GM19438 (cell line): ENCODE results near the gene APH1A.
A peak's percentile ranks its signal among the peaks of the same experiment; 100 is the strongest.
"Not testable (repeated sequence)": the region's sequence is repeated elsewhere in the genome, so short reads cannot be mapped to it uniquely, and the experiment has no call there.

Experiments used
- ATAC-seq: cut with Tn5 transposase; IDR thresholded peaks from one replicate; pipeline ENCODE4 v1.9.1; 2021; ENCODE audit warnings: low read depth; ENCODE audit not compliant: unreplicated experiment

APH1A gene

DNA sequence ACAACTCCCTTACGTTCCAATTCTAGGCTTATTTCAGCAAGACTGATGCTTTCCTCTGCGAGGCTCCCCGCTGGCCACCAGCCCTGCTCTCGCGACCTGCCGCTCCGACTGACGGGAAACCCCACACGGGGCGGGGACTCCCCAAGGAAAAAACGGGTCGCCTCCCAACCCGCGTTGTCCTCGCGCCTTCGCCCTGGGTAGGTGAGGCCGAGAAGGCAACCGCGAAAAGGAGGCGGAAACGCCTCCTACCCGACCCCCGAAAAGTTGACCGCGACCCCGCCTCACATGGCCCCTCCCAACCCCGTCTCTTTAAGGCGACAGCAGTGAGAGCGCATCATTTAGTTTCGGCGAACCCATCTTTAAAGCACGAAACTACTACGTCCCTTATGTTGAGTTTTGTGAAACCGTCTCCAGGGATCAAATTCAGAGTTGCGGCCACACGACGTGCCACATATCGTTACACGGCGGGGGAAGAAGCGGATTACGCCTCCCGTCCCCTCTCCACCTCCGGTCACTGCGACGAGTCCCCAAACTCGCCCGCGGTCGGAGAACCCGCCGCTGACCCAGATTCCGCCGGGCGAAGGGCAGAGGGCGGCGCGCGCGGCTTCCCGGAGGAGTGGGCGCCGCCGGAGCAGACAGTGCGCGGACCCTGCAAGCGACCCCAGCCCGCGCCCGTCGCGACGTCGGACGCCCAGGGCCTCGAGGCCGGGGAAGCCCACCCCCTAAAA, 34.1 kb downstream of the APH1A start:
- peak; percentile 55 for ATAC-seq

DNA sequence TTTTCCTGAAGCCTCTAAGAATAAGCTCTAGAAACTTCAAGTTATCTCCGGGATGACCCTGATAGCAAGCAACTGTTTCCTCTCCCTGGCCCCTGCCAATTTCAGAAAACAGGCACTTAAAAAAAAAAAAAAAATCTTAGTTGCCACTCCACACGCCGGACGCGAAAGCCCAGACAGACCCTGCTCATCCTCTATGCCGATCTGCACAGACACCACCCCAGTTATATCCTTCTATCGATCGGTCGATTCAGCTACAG, 34.6 kb downstream of the APH1A start:
- ATAC-seq: peak; percentile 0

DNA sequence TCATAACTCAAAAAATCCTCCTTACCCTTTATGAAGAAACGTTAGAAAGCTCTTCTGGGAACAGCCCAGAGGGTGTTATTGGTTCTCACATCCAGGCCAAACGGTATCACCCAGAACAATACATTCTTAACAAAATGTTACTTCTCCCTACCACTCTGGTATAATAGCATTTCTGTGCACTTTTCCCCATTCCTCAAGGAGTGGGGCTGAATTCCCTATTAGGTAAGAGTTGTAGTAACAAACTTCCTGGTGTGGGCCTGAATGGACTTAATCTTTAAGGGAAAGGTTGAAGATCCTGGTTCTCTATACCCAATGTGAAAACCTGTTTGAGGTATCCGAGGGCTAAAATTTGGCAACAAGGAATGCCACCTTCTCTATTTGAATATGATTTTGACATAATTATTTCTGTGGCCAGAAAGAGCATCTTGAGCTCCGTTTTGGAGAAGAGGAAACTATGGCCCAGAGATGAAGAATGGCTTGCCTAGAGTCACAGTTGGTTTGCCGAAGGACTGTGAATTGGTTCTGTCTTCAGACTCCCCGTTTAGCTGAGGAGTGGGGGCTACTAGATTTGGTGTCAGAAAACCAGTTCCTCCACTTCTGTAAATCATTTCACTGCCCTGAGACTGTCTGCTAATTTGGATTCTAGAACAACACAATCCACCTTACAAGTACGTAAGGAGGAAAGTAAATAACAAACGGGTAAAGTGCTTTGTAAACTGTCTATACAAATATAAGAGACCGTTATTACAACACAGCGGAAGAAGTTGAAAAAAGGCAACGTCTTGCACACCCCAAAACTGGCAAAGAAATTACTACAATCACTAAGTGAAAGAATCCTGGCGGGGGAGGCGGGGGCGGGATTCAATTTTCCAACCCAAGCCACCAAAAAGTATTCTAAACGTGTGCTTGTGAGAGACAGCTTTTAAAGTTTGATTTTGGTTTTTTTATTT, 35.2 kb downstream of the APH1A start:
- ATAC-seq: no peak

DNA sequence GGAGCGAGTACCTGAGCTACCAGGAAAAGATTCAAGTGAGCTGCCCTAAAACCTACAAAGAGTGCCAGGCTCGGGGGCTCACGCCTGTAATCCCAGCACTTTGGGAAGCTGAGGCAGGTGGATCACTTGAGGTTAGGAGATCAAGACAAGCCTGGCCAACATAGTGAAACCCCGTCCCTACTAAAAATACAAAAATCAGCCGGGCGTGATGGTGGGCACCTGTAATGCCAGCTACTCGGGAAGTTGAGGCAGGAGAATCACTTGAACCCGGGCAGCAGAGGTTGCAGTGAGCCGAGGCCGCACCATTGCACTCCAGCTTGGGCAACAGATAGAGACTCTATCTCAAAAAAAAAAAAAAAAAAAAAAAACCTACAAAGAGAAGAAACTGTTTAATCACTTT, 35.9 kb downstream of the APH1A start:
- not testable (repeated sequence) for ATAC-seq

DNA sequence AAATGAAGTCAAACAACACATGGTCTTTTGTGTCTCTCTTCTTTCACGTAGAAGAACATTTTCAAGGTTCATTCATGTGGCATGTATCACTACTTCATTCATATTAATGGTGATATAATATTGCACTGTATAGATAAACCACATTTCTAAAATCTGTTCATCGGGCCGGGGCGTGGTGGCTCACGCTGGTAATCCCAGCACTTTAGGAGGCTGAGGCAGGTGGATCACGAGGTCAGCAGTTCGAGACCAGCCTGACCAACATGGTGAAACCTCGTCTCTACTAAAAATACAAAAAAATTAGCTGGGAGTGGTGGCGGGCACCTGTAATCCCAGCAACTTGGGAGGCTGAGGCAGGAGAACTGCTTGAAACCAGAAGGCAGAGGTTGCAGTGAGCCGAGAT, 40.6 kb downstream of the APH1A start:
- ATAC-seq: not testable (repeated sequence)

DNA sequence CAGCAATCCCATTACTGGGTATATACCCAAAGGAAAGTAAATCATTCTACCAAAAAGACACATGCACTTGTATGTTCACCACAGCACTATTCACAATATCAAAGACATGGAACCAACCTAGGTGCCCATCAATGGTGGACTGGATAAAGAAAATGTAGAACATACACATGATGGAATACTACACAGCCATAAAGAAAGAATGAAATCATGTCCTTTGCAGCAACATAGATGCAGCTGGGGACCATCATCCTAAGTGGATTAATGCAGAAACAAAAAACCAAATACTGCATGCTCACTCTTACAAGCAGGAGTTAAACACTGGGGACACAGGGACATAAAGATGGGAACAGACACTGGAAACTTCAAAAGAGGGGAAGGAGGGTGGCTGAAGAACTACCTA, 41.6 kb downstream of the APH1A start:
- no peak for ATAC-seq

DNA sequence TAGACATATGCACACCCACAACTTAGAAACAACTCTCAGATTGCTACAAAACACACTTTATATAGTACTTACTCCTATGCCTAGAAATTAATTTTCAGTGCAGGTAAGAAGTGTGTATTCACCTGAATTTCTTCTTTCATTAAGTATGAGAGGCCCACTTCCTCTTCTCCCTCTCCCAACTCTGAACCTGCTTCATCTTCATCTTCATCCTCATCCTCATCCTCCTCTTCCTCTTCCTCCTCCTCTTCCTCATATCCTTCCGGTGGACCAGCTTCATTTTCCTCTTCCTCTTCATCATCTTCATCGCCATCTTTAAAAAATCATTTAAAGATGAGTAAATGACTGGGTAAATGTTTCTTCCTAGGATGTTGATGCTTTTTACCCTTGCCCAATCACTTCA, 42.3 kb downstream of the APH1A start:
- no peak for ATAC-seq

DNA sequence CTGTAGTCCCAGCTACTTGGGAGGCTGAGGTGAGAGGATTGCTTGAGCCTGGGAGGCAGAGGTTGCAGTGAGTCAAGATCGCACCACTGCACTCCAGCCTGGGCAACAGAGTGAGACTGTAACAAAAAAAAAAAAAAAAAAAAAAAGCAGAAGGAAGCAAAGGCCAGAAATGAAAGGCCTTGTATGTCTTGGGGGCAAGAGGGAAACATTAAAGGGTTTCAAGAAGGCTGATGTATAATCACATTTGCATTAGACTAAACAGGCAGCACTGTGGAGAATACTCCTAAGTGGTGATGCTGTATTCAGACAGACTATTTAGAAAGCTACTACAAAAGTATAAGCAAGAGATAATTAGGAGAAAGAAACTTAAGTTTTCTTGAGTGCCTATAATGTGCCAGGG, 43.3 kb downstream of the APH1A start:
- no peak for ATAC-seq

DNA sequence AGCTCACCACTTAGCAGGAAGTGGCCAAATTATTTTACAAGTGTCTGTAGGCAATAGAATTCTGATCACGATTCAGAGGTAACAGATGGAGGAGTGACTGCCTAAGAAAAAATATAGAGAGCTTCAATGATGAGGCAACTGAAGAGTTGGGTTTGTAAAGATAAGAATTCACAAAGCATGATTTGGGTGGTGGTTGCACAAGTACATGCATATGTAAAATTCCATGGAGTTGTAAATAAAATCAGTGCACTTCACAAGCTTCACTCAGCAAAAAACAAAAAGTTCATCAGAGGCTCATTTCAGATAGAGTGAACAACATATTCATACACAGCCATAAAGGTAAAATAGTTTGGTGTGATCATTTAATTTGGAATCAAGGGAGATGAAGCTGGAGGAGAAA, 43.8 kb downstream of the APH1A start:
- ATAC-seq: no peak

DNA sequence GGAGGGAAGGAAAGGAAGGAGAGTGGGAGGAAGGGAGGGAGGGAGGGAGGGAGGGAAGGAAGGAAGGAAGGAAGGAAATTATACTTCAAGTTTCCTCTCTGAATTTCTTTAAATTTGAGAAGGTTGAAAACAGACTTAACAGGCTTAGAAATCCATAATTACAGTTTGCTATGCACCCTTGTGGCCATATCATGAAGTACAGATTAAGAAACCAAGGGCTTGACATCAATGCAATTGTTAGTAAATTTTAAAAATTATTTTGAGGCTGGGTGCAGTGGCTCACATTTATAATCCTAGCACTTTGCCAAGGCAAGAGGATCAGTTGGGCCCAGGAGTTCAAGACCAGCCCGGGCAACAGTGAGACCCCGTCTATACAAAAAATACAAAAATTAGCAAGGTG, 47.3 kb downstream of the APH1A start:
- no peak for ATAC-seq

DNA sequence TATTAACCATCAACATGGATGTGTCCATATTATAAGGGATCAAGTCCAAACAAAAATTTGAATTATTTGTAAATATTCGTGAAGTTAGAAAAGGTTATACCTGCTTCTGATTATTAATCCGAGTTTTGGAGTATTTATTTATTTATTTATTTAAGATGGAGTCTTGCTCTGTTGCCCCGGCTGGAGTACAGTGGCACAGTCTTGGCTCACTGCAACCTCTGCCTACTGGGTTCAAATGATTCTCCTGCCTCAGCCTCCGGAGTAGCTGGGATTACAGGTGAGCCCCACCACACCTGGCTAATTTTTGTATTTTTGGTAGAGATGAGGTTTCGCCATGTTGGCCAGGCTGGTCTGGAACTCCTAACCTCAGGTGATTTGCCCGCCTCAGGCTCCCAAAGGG, 53.0 kb downstream of the APH1A start:
- ATAC-seq: not testable (repeated sequence)
